HCT116 (cell line): ENCODE results near the gene COPS2. TPM values are rescaled to one million over a fixed set of nuclear protein-coding genes. Genes with fewer than 3 reads are reported as not detected.

Experiments used
- ATAC-seq: fragments of 200-7000 bp; cut with Tn5 transposase; 2 replicates; pipeline ENCODE4 v1.9.1; 2020; ENCODE audit warnings: mild to moderate bottlenecking, moderate library complexity
- BruUV-seq: library from RNA; stranded (reverse); fragments of 400-500 nt; replicated peaks from 2 replicates; lab custom pipeline; 2021; lab: Mats Ljungman, UMichigan
- CTCF ChIA-PET: fragments of 300-600 bp; sonication (Branson Sonifier 250); formaldehyde crosslinking; loops from one replicate; lab custom pipeline; 2021; ENCODE audit warnings: antibody characterized with exemption; lab: Charles Lee
- POLR2A ChIA-PET: fragments of 300-600, 350-600 bp; sonication (Branson Sonifier 250); formaldehyde crosslinking; loops from one replicate; lab custom pipeline; 2021; ENCODE audit warnings: antibody characterized with exemption; lab: Charles Lee
- RAD21 ChIA-PET, 2 experiments: fragments of 300-600 bp; sonication (Branson Sonifier 250); formaldehyde crosslinking; loops; one replicate each; lab custom pipeline; 2023; ENCODE audit warnings: low total read pairs in 2 of 2; ENCODE audit not compliant: uncharacterized antibody in 2 of 2, unreplicated experiment in 2 of 2, low non-redundant PET in 1 of 2; lab: Charles Lee
- DNase-seq: peaks from one replicate; pipeline ENCODE4 v3.0.0-alpha.2; 2010; ENCODE audit warnings: low read depth, low spot score
- H2AFZ ChIP-seq: fragments of 200-600 bp; shearing (Covaris generic), sonication (generic); 2 replicates; pipeline ENCODE4 v1.6.1; 2017; ENCODE audit warnings: low read depth, mixed run types, mixed read lengths, antibody characterized with exemption, low read length; ENCODE audit not compliant: poor library complexity, severe bottlenecking
- H3K27ac ChIP-seq: 2 replicates; pipeline ENCODE4 v1.5.1; 2012; ENCODE audit warnings: low read depth, low read length
- H3K27me3 ChIP-seq: fragments of 200-600 bp; sonication (generic); 2 replicates; pipeline ENCODE4 v1.6.1; 2016; ENCODE audit warnings: mixed run types, low read length, mixed read lengths; ENCODE audit not compliant: insufficient read depth
- H3K36me3 ChIP-seq, 2 experiments: fragments of 200-500 bp in 1 of 2; fragments of 200-600 bp in 1 of 2; sonication (Bioruptor generic) in 1 of 2; sonication (generic) in 1 of 2; 2 replicates each; pipeline versions ENCODE4 v1.5.1 to v1.6.1; 2014 to 2016; ENCODE audit warnings: low read length in 2 of 2, inconsistent platforms in 1 of 2, mixed read lengths in 1 of 2, mixed run types in 1 of 2; ENCODE audit not compliant: insufficient read depth in 2 of 2, control insufficient read depth in 1 of 2
- H3K4me1 ChIP-seq, 2 experiments: fragments of 200-600 bp in 1 of 2; sonication (generic) in 1 of 2; 2 replicates each; pipeline versions ENCODE4 v1.5.1 to v1.6.1; 2012 to 2017; ENCODE audit warnings: low read length in 2 of 2, inconsistent platforms in 1 of 2, mild to moderate bottlenecking in 1 of 2, mixed read lengths in 1 of 2, mixed run types in 1 of 2, moderate library complexity in 1 of 2; ENCODE audit not compliant: insufficient read depth in 2 of 2, control insufficient read depth in 1 of 2
- H3K4me2 ChIP-seq: fragments of 200-600 bp; sonication (generic); 2 replicates; pipeline ENCODE4 v1.6.1; 2017; ENCODE audit warnings: mixed run types, low read length, mixed read lengths
- H3K4me3 ChIP-seq, 2 experiments: fragments of 200-600 bp in 1 of 2; sonication (generic) in 1 of 2; replicated peaks in 1 of 2; 2 replicates each; pipeline ENCODE4 v1.5.1; 2011 to 2016; ENCODE audit warnings: low read length in 2 of 2, control low read depth in 1 of 2, low read depth in 1 of 2, mild to moderate bottlenecking in 1 of 2, mixed read lengths in 1 of 2, mixed run types in 1 of 2
- H3K79me2 ChIP-seq: fragments of 200-600 bp; sonication (generic); 2 replicates; pipeline ENCODE4 v1.6.1; 2017; ENCODE audit warnings: mild to moderate bottlenecking, mixed run types, low read length, moderate library complexity, mixed read lengths; ENCODE audit not compliant: insufficient read depth
- H3K9ac ChIP-seq: fragments of 200-600 bp; sonication (generic); 2 replicates; pipeline ENCODE4 v1.6.1; 2016; ENCODE audit warnings: low read length, mixed read lengths
- H3K9me2 ChIP-seq: fragments of 200-600 bp; sonication (generic), shearing (Covaris generic); 2 replicates; pipeline ENCODE4 v1.6.1; 2017; ENCODE audit warnings: mixed run types, mild to moderate bottlenecking, moderate library complexity; ENCODE audit not compliant: insufficient read depth
- H3K9me3 ChIP-seq, 2 experiments: fragments of 200-500 bp in 1 of 2; fragments of 200-600 bp in 1 of 2; sonication (Bioruptor generic) in 1 of 2; sonication (generic) in 1 of 2; 2 replicates each; pipeline ENCODE4 v1.6.1; 2014 to 2017; ENCODE audit warnings: low read length in 2 of 2, mixed read lengths in 2 of 2, inconsistent platforms in 1 of 2, low read depth in 1 of 2, mild to moderate bottlenecking in 1 of 2, mixed run types in 1 of 2, moderate library complexity in 1 of 2; ENCODE audit not compliant: control insufficient read depth in 1 of 2, insufficient read depth in 1 of 2
- H4K20me1 ChIP-seq: fragments of 200-600 bp; sonication (generic), shearing (Covaris generic); 2 replicates; pipeline ENCODE4 v1.6.1; 2017; ENCODE audit warnings: mixed run types, mild to moderate bottlenecking, moderate library complexity; ENCODE audit not compliant: insufficient read depth
- CBX3 ChIP-seq: IDR thresholded peaks from 2 replicates; pipeline ENCODE4 v1.6.1; 2012; ENCODE audit warnings: low read depth
- EZH2phosphoT487 ChIP-seq: fragments of 200-600 bp; IDR thresholded peaks from 2 replicates; pipeline ENCODE4 v1.6.1; 2018; ENCODE audit warnings: antibody characterized with exemption, borderline replicate concordance
- FOSL1 ChIP-seq: IDR thresholded peaks from 2 replicates; pipeline ENCODE4 v1.6.1; 2012; ENCODE audit warnings: low read depth
- JUND ChIP-seq: IDR thresholded peaks from 2 replicates; pipeline ENCODE4 v1.6.1; 2012
- POLR2A ChIP-seq: IDR thresholded peaks from 2 replicates; pipeline ENCODE4 v1.7.0; 2011; ENCODE audit warnings: borderline replicate concordance; ENCODE audit not compliant: insufficient read depth, insufficient read length; ENCODE audit errors: extremely low read depth
- RAD21 ChIP-seq: IDR thresholded peaks from 2 replicates; pipeline ENCODE4 v1.6.1; 2012; ENCODE audit warnings: low read depth, mild to moderate bottlenecking
- SIN3A ChIP-seq: IDR thresholded peaks from 2 replicates; pipeline ENCODE4 v1.6.1; 2012; ENCODE audit warnings: low read depth
- SRF ChIP-seq: IDR thresholded peaks from 2 replicates; pipeline ENCODE4 v1.6.1; 2012; ENCODE audit warnings: low read depth
- YY1 ChIP-seq: IDR thresholded peaks from 2 replicates; pipeline ENCODE4 v1.6.1; 2011; ENCODE audit warnings: low read length, low read depth, moderate library complexity, mild to moderate bottlenecking; ENCODE audit not compliant: insufficient replicate concordance; ENCODE audit errors: extremely low read depth
- intact Hi-C: fragments of 100-400 bp; cut with micrococcal nuclease; formaldehyde crosslinking; loops from 2 replicates; pipeline ENCODE4 v1.10.0; 2022
- total RNA-seq: library from RNA; stranded (reverse); gene quantifications from one replicate; pipeline ENCODE4 v1.2.1, GENCODE V29; 2021; ENCODE audit not compliant: unreplicated experiment
- TF ChIP-seq, protein P1 (sequence below): IDR thresholded peaks from 2 replicates; pipeline ENCODE4 v1.6.1; 2012; ENCODE audit warnings: low read depth
- TF ChIP-seq, protein P2 (sequence below), 3 experiments: fragments of 200-600 bp in 1 of 3; sonication (generic) in 1 of 3; IDR thresholded peaks in 2 of 3; conservative IDR thresholded peaks in 1 of 3; 2 replicates each; pipeline ENCODE4 v1.5.1; 2012 to 2017; ENCODE audit warnings: low read depth in 2 of 3, low read length in 2 of 3, antibody characterized with exemption in 1 of 3, borderline replicate concordance in 1 of 3, control low read depth in 1 of 3, mild to moderate bottlenecking in 1 of 3, mixed read lengths in 1 of 3, mixed run types in 1 of 3, moderate library complexity in 1 of 3; ENCODE audit not compliant: insufficient read depth in 1 of 3
- TF ChIP-seq, protein P3 (sequence below): IDR thresholded peaks from 2 replicates; pipeline ENCODE4 v1.6.1; 2012
- TF ChIP-seq, protein P4 (sequence below): IDR thresholded peaks from 2 replicates; pipeline ENCODE4 v1.6.1; 2011; ENCODE audit warnings: mild to moderate bottlenecking, low read length, moderate library complexity; ENCODE audit not compliant: insufficient replicate concordance; ENCODE audit errors: extremely low read depth

COPS2 gene
- total RNA-seq, 1 experiment from 2014 or later: 93.6 TPM

DNA sequence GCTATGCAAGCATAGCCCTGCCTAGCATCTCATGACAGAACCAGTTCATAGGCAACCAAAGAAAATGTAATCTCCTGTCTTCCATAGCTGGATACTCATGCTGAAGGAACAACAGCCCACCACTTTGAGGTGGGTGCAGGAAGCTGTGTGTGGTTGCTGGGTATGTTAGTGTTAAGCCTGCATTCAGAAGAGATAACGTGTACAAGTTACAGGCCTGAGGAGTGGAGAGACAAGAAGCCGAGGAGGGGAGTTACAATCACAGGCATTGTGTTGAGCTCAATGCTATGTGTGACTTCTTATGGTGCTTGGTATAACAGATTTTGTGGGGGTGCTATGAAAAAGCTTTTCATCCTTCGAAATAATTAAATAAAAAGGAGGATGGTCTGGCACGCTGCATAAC lies 66.4 kb downstream of the COPS2 start:
- no peaks in the 10 kb centered on the region for H3K27me3 ChIP-seq
- CTCF ChIA-PET: no interaction called here
- H3K27ac ChIP-seq: no peak overlapping the region
- no peak overlapping the region for H3K4me3 ChIP-seq
- H3K36me3 ChIP-seq: no peaks in the 10 kb centered on the region
- no peaks in the 10 kb centered on the region for H3K4me1 ChIP-seq
- no peaks in the 10 kb centered on the region for H3K9me2 ChIP-seq
- RAD21 ChIA-PET: no interaction called here
- H3K79me2 ChIP-seq: no peaks in the 10 kb centered on the region
- no peak overlapping the region for H3K4me2 ChIP-seq
- BruUV-seq: no TSS peak
- ATAC-seq (no peak), DNase-seq (no peak)
- POLR2A ChIA-PET: no interaction called here
- intact Hi-C loops: no loop called here
- no peak overlapping the region for H3K9ac ChIP-seq
- no peak overlapping the region for H2AFZ ChIP-seq
- H4K20me1 ChIP-seq: no peaks in the 10 kb centered on the region
- no peaks in the 10 kb centered on the region for H3K9me3 ChIP-seq
- TF ChIP-seq, protein P1, sequence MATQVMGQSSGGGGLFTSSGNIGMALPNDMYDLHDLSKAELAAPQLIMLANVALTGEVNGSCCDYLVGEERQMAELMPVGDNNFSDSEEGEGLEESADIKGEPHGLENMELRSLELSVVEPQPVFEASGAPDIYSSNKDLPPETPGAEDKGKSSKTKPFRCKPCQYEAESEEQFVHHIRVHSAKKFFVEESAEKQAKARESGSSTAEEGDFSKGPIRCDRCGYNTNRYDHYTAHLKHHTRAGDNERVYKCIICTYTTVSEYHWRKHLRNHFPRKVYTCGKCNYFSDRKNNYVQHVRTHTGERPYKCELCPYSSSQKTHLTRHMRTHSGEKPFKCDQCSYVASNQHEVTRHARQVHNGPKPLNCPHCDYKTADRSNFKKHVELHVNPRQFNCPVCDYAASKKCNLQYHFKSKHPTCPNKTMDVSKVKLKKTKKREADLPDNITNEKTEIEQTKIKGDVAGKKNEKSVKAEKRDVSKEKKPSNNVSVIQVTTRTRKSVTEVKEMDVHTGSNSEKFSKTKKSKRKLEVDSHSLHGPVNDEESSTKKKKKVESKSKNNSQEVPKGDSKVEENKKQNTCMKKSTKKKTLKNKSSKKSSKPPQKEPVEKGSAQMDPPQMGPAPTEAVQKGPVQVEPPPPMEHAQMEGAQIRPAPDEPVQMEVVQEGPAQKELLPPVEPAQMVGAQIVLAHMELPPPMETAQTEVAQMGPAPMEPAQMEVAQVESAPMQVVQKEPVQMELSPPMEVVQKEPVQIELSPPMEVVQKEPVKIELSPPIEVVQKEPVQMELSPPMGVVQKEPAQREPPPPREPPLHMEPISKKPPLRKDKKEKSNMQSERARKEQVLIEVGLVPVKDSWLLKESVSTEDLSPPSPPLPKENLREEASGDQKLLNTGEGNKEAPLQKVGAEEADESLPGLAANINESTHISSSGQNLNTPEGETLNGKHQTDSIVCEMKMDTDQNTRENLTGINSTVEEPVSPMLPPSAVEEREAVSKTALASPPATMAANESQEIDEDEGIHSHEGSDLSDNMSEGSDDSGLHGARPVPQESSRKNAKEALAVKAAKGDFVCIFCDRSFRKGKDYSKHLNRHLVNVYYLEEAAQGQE: no peak
- TF ChIP-seq POLR2A (no peak), FOSL1 (no peak), SRF (no peak), CBX3 (no peak), JUND (no peak), SIN3A (no peak), YY1 (no peak), RAD21 (no peak), EZH2phosphoT487 (no peak)
- TF ChIP-seq, protein P2, sequence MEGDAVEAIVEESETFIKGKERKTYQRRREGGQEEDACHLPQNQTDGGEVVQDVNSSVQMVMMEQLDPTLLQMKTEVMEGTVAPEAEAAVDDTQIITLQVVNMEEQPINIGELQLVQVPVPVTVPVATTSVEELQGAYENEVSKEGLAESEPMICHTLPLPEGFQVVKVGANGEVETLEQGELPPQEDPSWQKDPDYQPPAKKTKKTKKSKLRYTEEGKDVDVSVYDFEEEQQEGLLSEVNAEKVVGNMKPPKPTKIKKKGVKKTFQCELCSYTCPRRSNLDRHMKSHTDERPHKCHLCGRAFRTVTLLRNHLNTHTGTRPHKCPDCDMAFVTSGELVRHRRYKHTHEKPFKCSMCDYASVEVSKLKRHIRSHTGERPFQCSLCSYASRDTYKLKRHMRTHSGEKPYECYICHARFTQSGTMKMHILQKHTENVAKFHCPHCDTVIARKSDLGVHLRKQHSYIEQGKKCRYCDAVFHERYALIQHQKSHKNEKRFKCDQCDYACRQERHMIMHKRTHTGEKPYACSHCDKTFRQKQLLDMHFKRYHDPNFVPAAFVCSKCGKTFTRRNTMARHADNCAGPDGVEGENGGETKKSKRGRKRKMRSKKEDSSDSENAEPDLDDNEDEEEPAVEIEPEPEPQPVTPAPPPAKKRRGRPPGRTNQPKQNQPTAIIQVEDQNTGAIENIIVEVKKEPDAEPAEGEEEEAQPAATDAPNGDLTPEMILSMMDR (IDR thresholded peaks at IDR 0.05 in 2 of 3, conservative IDR thresholded peaks at IDR 0.05 in 1 of 3; ENCODE audit: borderline replicate concordance in 1 of 3, insufficient read depth in 1 of 3, low read depth in 2 of 3, low read length in 2 of 3): no peak
- TF ChIP-seq, protein P3, sequence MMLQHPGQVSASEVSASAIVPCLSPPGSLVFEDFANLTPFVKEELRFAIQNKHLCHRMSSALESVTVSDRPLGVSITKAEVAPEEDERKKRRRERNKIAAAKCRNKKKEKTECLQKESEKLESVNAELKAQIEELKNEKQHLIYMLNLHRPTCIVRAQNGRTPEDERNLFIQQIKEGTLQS: no peak
- TF ChIP-seq, protein P4, sequence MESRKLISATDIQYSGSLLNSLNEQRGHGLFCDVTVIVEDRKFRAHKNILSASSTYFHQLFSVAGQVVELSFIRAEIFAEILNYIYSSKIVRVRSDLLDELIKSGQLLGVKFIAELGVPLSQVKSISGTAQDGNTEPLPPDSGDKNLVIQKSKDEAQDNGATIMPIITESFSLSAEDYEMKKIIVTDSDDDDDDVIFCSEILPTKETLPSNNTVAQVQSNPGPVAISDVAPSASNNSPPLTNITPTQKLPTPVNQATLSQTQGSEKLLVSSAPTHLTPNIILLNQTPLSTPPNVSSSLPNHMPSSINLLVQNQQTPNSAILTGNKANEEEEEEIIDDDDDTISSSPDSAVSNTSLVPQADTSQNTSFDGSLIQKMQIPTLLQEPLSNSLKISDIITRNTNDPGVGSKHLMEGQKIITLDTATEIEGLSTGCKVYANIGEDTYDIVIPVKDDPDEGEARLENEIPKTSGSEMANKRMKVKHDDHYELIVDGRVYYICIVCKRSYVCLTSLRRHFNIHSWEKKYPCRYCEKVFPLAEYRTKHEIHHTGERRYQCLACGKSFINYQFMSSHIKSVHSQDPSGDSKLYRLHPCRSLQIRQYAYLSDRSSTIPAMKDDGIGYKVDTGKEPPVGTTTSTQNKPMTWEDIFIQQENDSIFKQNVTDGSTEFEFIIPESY: no peak
